HEK293 (cell line): Measurements from ENCODE around the gene PHYHD1.

Source experiments
- CTCF ChIA-PET: fragments of 350-600 bp; formaldehyde crosslinking; extraction: SDS; loops from one replicate; lab custom pipeline; 2021; ENCODE audit warnings: antibody characterized with exemption; lab: Yijun Ruan, JAX
- POLR2A ChIA-PET: fragments of 300-600 bp; formaldehyde crosslinking; extraction: SDS; loops from one replicate; lab custom pipeline; 2020; ENCODE audit warnings: antibody characterized with exemption, inconsistent platforms; lab: Yijun Ruan, JAX
- H3K27ac ChIP-seq: fragments of 200-500 bp; sonication (Bioruptor generic); 2 replicates; pipeline ENCODE4 v1.5.1; 2014; ENCODE audit warnings: low read depth, low read length, control low read depth, inconsistent platforms; ENCODE audit errors: extremely low read depth
- H3K36me3 ChIP-seq, 2 experiments: fragments of 200-500 bp in 1 of 2; sonication (Bioruptor generic) in 1 of 2; 1 replicate in 1 of 2; 2 replicates in 1 of 2; pipeline ENCODE4 v1.5.1; 2014 to 2017; ENCODE audit warnings: inconsistent platforms in 2 of 2, low read length in 2 of 2; ENCODE audit not compliant: control insufficient read depth in 2 of 2, insufficient read depth in 1 of 2
- H3K4me1 ChIP-seq: fragments of 200-500 bp; sonication (Bioruptor generic); 2 replicates; pipeline ENCODE4 v1.5.1; 2014; ENCODE audit warnings: mild to moderate bottlenecking, low read length, inconsistent platforms; ENCODE audit not compliant: control insufficient read depth, insufficient read depth
- H3K4me3 ChIP-seq: 2 replicates; pipeline ENCODE4 v1.5.1; 2011; ENCODE audit warnings: low read depth, mild to moderate bottlenecking, control low read depth, low read length, moderate library complexity
- H3K9me3 ChIP-seq: fragments of 200-500 bp; sonication (Bioruptor generic); 2 replicates; pipeline ENCODE4 v1.5.1; 2014; ENCODE audit warnings: low read depth, low read length, inconsistent platforms; ENCODE audit not compliant: control insufficient read depth, insufficient read depth
- GFI1B ChIP-seq: fragments of 450-650 bp; formaldehyde crosslinking; IDR thresholded peaks from 2 replicates; pipeline ENCODE4 v1.5.1; 2016; ENCODE audit warnings: missing biosample characterization, missing genetic modification characterization
- GLIS1 ChIP-seq: fragments of 450-650 bp; formaldehyde crosslinking; IDR thresholded peaks from 2 replicates; pipeline ENCODE4 v1.5.1; 2016; ENCODE audit warnings: missing biosample characterization, missing genetic modification characterization
- RBAK ChIP-seq: fragments of 450-650 bp; formaldehyde crosslinking; IDR thresholded peaks from 2 replicates; pipeline ENCODE4 v1.5.1; 2016; ENCODE audit warnings: missing biosample characterization, missing genetic modification characterization
- SP7 ChIP-seq: fragments of 450-650 bp; formaldehyde crosslinking; IDR thresholded peaks from 2 replicates; pipeline ENCODE4 v1.5.1; 2016; ENCODE audit warnings: missing biosample characterization, missing genetic modification characterization
- ZBTB21 ChIP-seq: fragments of 450-650 bp; formaldehyde crosslinking; IDR thresholded peaks from 2 replicates; pipeline ENCODE4 v1.5.1; 2017; ENCODE audit warnings: missing biosample characterization, missing genetic modification characterization
- ZNF10 ChIP-seq: fragments of 450-650 bp; formaldehyde crosslinking; IDR thresholded peaks from 2 replicates; pipeline ENCODE4 v1.5.1; 2017; ENCODE audit warnings: missing biosample characterization, missing genetic modification characterization
- ZNF37A ChIP-seq: fragments of 450-650 bp; IDR thresholded peaks from 2 replicates; pipeline ENCODE4 v1.5.1; 2018; ENCODE audit warnings: missing biosample characterization, missing genetic modification characterization
- ZNF501 ChIP-seq: fragments of 450-650 bp; formaldehyde crosslinking; IDR thresholded peaks from 2 replicates; pipeline ENCODE4 v1.5.1; 2016; ENCODE audit warnings: missing biosample characterization, missing genetic modification characterization
- ZNF529 ChIP-seq: fragments of 450-650 bp; formaldehyde crosslinking; IDR thresholded peaks from 2 replicates; pipeline ENCODE4 v1.5.1; 2017; ENCODE audit warnings: missing genetic modification characterization, missing biosample characterization; ENCODE audit not compliant: insufficient replicate concordance
- ZNF549 ChIP-seq: fragments of 450-650 bp; IDR thresholded peaks from 2 replicates; pipeline ENCODE4 v1.5.1; 2018; ENCODE audit warnings: missing biosample characterization, missing genetic modification characterization, mild to moderate bottlenecking, inconsistent platforms, moderate library complexity
- ZNF585B ChIP-seq: fragments of 450-650 bp; formaldehyde crosslinking; IDR thresholded peaks from 2 replicates; pipeline ENCODE4 v1.5.1; 2016; ENCODE audit warnings: missing biosample characterization, missing genetic modification characterization
- ZNF670 ChIP-seq: fragments of 450-650 bp; formaldehyde crosslinking; IDR thresholded peaks from 2 replicates; pipeline ENCODE4 v1.5.1; 2016; ENCODE audit warnings: missing biosample characterization, missing genetic modification characterization, low read depth
- TF ChIP-seq, protein P1 (sequence below): fragments of 450-650 bp; formaldehyde crosslinking; IDR thresholded peaks from 2 replicates; pipeline ENCODE4 v1.5.1; 2016; ENCODE audit warnings: missing biosample characterization, missing genetic modification characterization, borderline replicate concordance
- TF ChIP-seq, protein P2 (sequence below): fragments of 450-650 bp; formaldehyde crosslinking; IDR thresholded peaks from 2 replicates; pipeline ENCODE4 v1.5.1; 2016; ENCODE audit warnings: missing biosample characterization, missing genetic modification characterization

PHYHD1 gene

DNA sequence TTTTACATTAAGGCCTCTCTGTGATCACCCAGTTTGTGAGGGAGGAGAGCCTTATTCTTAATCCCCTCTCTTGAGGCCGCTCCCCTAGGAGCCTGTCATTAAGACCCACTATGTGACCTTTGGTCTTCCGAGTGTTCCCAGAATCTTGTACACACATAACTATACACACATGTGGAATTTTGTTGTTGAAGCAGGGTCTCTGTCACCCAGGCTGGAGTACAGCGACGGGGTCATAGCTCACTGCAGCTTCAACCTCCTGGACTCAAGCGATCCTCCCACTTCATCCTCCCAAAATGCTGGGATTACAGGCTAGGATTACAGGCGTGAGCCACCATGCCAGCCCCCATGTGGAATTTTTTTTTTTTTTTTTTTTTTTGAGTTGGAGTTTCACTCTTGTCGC, 14.8 kb upstream of the PHYHD1 start (continued):
- no peak for TF ChIP-seq ZNF585B

DNA sequence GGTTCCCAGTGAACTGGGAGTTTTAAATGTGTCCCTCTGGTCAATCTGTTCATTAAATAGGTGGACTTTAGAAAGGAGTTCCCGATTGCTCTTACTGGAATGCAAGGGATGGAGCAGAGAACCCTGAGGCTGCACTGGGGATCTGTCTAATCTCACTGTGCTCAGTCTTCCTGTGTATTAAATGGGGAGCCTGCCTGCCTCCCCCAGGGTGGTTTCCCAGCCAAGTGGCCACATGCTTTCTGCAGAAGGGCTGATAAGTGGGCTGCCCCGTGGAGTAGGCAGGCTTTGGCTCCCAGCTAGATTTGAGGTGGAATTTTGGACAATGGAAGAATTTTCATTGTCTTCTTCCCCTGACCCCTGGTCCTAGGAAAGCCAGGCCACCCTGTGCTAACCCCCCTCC, 14.0 kb upstream of the PHYHD1 start:
- ChIA-PET POLR2A (no interaction called here), CTCF (interaction anchor here (0.6 kb wide), 1 partner anchor 57 kb away, joined by 3 read pairs; no protein-coding TSS in a partner anchor)
- no peak for TF ChIP-seq ZBTB21 (tag by site-specific recombination)
- TF ChIP-seq GLIS1 (tag by site-specific recombination), result 0 out of 2 replicates have a peak, but pooled peaks have one; percentile 8
- H3K4me3 ChIP-seq, result no peak overlapping the region
- H3K36me3 ChIP-seq, result peaks cover 0 to 46% of the 10 kb centered on the region in 2 experiments; a peak in 1 of 3 replicates
- H3K9me3 ChIP-seq, result no peaks in the 10 kb centered on the region
- H3K27ac ChIP-seq, result no peak overlapping the region
- H3K4me1 ChIP-seq, result no peaks in the 10 kb centered on the region

DNA sequence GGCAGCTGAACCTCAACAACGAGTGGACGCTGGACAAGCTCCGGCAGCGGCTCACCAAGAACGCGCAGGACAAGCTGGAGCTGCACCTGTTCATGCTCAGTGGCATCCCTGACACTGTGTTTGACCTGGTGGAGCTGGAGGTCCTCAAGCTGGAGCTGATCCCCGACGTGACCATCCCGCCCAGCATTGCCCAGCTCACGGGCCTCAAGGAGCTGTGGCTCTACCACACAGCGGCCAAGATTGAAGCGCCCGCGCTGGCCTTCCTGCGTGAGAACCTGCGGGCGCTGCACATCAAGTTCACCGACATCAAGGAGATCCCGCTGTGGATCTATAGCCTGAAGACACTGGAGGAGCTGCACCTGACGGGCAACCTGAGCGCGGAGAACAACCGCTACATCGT, 12.4 kb upstream of the PHYHD1 start:
- Histone ChIP-seq H3K36me3 (peaks cover 0 to 46% of the 10 kb centered on the region in 2 experiments; a peak in 1 of 3 replicates), H3K9me3 (no peaks in the 10 kb centered on the region), H3K4me3 (no peak overlapping the region), H3K4me1 (no peaks in the 10 kb centered on the region), H3K27ac (no peak overlapping the region)
- ChIA-PET CTCF (interaction anchor here (0.7 kb wide), 1 partner anchor 655 kb away, joined by 6 read pairs; no protein-coding TSS in a partner anchor), POLR2A (interaction anchor here (1.0 kb wide), 1 partner anchor 26 kb away, joined by 3 read pairs; no protein-coding TSS in a partner anchor)
- no peak for TF ChIP-seq RBAK (tag by site-specific recombination)
- TF ChIP-seq SP7, result no peak
- TF ChIP-seq ZNF37A (tag by site-specific recombination), result no peak

DNA sequence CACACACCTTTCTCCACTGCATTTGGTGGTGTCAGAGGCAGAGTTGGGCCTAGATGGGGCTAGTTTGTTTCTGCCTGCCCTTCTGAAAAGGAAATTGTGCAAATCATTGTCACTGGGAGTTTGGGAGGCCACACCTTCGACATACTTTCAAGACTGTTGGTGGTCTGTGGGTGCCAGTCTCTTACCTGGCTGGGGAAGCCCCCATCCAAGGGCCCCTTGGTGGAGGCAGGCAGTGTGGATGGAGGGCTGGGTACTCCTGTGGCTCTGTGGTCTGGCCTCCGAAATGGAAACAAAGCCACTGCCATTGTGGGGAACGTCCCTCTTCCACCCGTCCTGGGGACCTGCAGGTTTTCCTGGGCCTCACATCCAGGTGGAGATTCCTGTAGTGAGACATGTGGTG, 10.9 kb upstream of the PHYHD1 start:
- Histone ChIP-seq H3K27ac (no peak overlapping the region), H3K36me3 (peaks cover 0 to 53% of the 10 kb centered on the region in 2 experiments; a peak in 1 of 3 replicates), H3K4me3 (no peak overlapping the region), H3K4me1 (no peaks in the 10 kb centered on the region)
- ChIA-PET POLR2A (no interaction called here), CTCF (interaction anchor here (0.6 kb wide), 1 partner anchor 411 kb away, joined by 4 read pairs; no protein-coding TSS in a partner anchor)
- TF ChIP-seq ZNF529 (no peak), ZNF670 (tag by site-specific recombination) (no peak), ZNF501 (no peak), ZNF549 (tag by site-specific recombination) (no peak), GFI1B (tag by site-specific recombination) (no peak), ZNF10 (no peak)
- TF ChIP-seq, protein P1, sequence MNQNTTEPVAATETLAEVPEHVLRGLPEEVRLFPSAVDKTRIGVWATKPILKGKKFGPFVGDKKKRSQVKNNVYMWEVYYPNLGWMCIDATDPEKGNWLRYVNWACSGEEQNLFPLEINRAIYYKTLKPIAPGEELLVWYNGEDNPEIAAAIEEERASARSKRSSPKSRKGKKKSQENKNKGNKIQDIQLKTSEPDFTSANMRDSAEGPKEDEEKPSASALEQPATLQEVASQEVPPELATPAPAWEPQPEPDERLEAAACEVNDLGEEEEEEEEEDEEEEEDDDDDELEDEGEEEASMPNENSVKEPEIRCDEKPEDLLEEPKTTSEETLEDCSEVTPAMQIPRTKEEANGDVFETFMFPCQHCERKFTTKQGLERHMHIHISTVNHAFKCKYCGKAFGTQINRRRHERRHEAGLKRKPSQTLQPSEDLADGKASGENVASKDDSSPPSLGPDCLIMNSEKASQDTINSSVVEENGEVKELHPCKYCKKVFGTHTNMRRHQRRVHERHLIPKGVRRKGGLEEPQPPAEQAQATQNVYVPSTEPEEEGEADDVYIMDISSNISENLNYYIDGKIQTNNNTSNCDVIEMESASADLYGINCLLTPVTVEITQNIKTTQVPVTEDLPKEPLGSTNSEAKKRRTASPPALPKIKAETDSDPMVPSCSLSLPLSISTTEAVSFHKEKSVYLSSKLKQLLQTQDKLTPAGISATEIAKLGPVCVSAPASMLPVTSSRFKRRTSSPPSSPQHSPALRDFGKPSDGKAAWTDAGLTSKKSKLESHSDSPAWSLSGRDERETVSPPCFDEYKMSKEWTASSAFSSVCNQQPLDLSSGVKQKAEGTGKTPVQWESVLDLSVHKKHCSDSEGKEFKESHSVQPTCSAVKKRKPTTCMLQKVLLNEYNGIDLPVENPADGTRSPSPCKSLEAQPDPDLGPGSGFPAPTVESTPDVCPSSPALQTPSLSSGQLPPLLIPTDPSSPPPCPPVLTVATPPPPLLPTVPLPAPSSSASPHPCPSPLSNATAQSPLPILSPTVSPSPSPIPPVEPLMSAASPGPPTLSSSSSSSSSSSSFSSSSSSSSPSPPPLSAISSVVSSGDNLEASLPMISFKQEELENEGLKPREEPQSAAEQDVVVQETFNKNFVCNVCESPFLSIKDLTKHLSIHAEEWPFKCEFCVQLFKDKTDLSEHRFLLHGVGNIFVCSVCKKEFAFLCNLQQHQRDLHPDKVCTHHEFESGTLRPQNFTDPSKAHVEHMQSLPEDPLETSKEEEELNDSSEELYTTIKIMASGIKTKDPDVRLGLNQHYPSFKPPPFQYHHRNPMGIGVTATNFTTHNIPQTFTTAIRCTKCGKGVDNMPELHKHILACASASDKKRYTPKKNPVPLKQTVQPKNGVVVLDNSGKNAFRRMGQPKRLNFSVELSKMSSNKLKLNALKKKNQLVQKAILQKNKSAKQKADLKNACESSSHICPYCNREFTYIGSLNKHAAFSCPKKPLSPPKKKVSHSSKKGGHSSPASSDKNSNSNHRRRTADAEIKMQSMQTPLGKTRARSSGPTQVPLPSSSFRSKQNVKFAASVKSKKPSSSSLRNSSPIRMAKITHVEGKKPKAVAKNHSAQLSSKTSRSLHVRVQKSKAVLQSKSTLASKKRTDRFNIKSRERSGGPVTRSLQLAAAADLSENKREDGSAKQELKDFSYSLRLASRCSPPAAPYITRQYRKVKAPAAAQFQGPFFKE (tag by site-specific recombination), result no peak
- TF ChIP-seq, protein P2, sequence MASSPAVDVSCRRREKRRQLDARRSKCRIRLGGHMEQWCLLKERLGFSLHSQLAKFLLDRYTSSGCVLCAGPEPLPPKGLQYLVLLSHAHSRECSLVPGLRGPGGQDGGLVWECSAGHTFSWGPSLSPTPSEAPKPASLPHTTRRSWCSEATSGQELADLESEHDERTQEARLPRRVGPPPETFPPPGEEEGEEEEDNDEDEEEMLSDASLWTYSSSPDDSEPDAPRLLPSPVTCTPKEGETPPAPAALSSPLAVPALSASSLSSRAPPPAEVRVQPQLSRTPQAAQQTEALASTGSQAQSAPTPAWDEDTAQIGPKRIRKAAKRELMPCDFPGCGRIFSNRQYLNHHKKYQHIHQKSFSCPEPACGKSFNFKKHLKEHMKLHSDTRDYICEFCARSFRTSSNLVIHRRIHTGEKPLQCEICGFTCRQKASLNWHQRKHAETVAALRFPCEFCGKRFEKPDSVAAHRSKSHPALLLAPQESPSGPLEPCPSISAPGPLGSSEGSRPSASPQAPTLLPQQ (tag by site-specific recombination), result no peak
- TF ChIP-seq, all 188 proteins: peak for 0
- H3K9me3 ChIP-seq, result no peaks in the 10 kb centered on the region
